PFSK-1 (cell line): ENCODE data around the gene ALKAL2.

ENCODE experiments used
- FOXP2 ChIP-seq: optimal IDR thresholded peaks from 2 replicates; pipeline ENCODE3; 2011; ENCODE audit warnings: borderline replicate concordance, control low read depth, inconsistent platforms; ENCODE audit not compliant: insufficient read depth; ENCODE audit errors: extremely low read length, extremely low read depth
- POLR2AphosphoS5 ChIP-seq: IDR thresholded peaks from 2 replicates; pipeline ENCODE4 v1.6.1; 2012; ENCODE audit warnings: low read depth, mild to moderate bottlenecking, control low read depth, low read length, moderate library complexity
- SIN3A ChIP-seq: IDR thresholded peaks from 2 replicates; pipeline ENCODE4 v1.6.1; 2012; ENCODE audit warnings: mild to moderate bottlenecking, low read length, moderate library complexity, borderline replicate concordance; ENCODE audit not compliant: insufficient read depth
- TAF1 ChIP-seq: IDR thresholded peaks from 2 replicates; pipeline ENCODE4 v1.6.1; 2012; ENCODE audit warnings: low read length, control low read depth, borderline replicate concordance; ENCODE audit not compliant: insufficient read depth
- TF ChIP-seq, protein P1 (sequence below), 2 experiments: IDR thresholded peaks; 2 replicates each; pipeline versions ENCODE4 v1.6.1 to v1.8.0; 2011 to 2012; ENCODE audit warnings: low read depth in 2 of 2, low read length in 2 of 2, control low read depth in 1 of 2, inconsistent platforms in 1 of 2, mild to moderate bottlenecking in 1 of 2, moderate library complexity in 1 of 2; ENCODE audit not compliant: insufficient read depth in 1 of 2

Gene ALKAL2

DNA sequence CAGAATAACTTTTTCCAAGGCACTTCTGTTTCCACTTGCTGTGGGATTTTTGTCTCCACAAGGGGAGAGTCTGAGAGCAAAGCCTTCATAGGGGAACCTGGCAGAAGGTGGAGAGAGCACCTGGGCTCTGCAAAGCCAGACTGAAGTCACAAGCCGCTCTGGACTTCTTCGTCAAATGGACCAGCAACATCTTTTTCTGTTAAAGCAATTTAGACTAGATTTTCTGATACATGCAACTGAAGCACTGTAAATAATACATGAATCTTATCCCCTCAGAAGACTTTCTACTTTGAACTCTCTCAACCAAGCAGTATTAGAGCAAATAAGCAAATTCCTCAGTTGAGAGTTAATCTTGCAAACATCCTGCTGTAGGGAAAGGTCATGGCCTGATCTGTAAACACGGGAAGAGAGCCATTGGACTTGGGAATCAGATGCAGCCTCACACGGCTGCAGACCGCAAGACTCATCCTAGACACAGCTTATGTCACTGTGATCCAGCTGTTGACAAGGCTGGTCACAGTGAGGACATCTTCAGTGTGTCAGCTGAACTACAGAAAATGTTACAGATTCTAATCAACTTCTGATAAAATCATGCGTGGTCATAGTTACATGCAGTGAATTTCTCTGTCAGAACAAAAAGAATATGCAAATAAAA, 27.3 kb downstream of the ALKAL2 start:
- TF ChIP-seq SIN3A (no peak), FOXP2 (peak; percentile 39)

DNA sequence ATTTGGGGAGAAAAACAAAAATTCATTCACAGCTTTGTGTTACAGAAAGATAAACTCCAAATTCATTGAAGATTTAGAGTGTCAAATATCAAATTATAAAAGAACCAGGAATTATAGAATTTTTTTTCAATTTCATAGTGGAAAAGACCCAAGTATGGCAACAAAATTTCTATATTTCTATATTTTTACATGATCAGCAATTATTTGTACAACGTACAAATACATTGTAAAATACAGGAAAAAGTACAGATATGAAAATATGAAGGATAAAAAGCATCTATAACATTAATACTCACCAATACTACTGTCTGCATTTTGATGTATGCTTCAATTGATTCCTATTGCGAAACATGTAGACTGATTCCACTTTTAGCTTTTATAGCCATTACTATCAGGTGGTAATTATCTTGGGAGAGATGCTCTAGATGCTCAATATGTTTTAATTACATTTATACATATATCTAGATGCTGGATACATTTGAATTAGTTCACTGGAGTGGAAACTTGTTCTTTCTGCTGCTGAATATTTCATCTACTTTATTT, 28.0 kb downstream of the ALKAL2 start:
- TF ChIP-seq TAF1 (no peak), SIN3A (no peak), POLR2AphosphoS5 (no peak), FOXP2 (no peak)
- TF ChIP-seq, protein P1, sequence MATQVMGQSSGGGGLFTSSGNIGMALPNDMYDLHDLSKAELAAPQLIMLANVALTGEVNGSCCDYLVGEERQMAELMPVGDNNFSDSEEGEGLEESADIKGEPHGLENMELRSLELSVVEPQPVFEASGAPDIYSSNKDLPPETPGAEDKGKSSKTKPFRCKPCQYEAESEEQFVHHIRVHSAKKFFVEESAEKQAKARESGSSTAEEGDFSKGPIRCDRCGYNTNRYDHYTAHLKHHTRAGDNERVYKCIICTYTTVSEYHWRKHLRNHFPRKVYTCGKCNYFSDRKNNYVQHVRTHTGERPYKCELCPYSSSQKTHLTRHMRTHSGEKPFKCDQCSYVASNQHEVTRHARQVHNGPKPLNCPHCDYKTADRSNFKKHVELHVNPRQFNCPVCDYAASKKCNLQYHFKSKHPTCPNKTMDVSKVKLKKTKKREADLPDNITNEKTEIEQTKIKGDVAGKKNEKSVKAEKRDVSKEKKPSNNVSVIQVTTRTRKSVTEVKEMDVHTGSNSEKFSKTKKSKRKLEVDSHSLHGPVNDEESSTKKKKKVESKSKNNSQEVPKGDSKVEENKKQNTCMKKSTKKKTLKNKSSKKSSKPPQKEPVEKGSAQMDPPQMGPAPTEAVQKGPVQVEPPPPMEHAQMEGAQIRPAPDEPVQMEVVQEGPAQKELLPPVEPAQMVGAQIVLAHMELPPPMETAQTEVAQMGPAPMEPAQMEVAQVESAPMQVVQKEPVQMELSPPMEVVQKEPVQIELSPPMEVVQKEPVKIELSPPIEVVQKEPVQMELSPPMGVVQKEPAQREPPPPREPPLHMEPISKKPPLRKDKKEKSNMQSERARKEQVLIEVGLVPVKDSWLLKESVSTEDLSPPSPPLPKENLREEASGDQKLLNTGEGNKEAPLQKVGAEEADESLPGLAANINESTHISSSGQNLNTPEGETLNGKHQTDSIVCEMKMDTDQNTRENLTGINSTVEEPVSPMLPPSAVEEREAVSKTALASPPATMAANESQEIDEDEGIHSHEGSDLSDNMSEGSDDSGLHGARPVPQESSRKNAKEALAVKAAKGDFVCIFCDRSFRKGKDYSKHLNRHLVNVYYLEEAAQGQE (IDR thresholded peaks at IDR 0.05; ENCODE audit: insufficient read depth in 1 of 2, low read depth in 2 of 2, low read length in 2 of 2) = no peak

DNA sequence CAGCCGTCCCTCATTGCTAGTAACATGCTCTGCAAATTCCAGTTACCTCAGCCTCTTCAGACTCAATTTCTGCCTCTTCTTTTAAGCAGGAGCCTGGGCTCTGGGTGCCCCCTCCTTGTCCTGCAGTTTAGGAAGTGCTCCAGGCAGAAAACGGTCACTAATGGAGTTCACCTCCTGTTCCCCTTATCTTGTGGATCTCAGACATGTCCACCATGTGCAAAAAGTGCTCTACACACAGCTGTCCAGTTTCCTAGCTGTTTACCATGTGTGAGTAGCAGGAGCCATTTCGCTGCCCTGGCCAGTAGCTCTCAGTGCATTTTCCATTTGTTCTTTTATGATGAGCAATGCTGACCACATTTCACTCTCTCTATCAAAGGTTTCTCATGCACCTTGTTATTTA, 29.0 kb downstream of the ALKAL2 start:
- TF ChIP-seq FOXP2 (no peak), POLR2AphosphoS5 (no peak), TAF1 (no peak), SIN3A (no peak)
- TF ChIP-seq, protein P1 (IDR thresholded peaks at IDR 0.05; ENCODE audit: insufficient read depth in 1 of 2, low read depth in 2 of 2, low read length in 2 of 2) = no peak

DNA sequence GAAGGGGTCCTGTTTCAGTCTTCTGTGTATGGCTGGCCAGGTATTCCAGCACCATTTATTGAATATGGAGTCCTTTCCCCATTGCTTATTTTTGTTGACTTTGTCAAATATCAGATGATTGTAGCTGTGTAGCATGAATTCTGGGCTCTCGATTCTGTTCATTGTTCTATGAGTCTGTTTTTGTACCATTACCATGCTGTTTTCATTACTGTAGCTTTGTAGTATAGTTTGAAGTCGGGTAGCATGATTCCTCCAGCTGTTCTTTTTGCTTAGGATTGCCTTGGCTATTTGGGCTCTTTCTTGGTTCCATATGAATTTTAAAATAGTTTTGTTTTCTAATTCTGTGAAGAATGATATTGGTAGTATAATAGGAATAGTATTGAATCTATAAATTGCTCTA, 30.0 kb downstream of the ALKAL2 start:
- TF ChIP-seq TAF1 (no peak), POLR2AphosphoS5 (no peak), FOXP2 (no peak), SIN3A (no peak)
- TF ChIP-seq, protein P1 (IDR thresholded peaks at IDR 0.05; ENCODE audit: insufficient read depth in 1 of 2, low read depth in 2 of 2, low read length in 2 of 2) = no peak

DNA sequence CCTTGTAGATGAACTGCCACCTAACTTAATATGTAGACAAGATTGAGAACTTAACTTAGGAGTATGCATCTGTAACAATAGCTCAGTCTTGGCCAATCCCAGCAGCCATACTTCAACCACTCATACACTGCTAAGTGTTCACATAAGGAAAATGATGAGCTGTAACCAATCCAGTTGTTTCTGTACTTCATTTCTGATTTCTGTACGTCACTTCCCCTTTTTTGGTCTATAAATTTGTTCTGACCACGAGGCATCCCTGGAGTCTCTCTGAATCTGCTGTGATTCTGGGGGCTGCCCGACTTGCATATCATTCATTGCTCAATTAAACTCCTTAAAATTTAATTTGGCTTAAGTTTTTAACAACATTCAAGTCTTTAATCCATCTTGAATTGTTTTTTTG, 30.5 kb downstream of the ALKAL2 start:
- TF ChIP-seq POLR2AphosphoS5 = no peak
- TF ChIP-seq, protein P1 (IDR thresholded peaks at IDR 0.05; ENCODE audit: insufficient read depth in 1 of 2, low read depth in 2 of 2, low read length in 2 of 2) = no peak
- no peak for TF ChIP-seq FOXP2
- TF ChIP-seq TAF1 = no peak
- no peak for TF ChIP-seq SIN3A
